Stimulated activated CD4-positive, alpha-beta T cell treated with anti-CD3 and anti-CD28 coated beads, Interleukin-1b, Interleukin-23, amount 100 ng/mL, for 1 hour (primary cell): ENCODE measurements around the gene CCN6.

Experiments used
- DNase-seq, 2 donors: peaks; one replicate each; pipeline ENCODE4 v3.0.0-alpha.2; 2020; ENCODE audit warnings: low read depth in 2 of 2

Gene CCN6

GRCh38 chr6:112114577-112115223 is 60.8 kb downstream of the CCN6 start:
- DNase-seq: no peak

GRCh38 chr6:112116221-112116620 is 62.3 kb downstream of the CCN6 start:
- no peak for DNase-seq

- no peak for DNase-seq
These were observed 63.6 kb downstream of the CCN6 start for GRCh38 chr6:112117554-112117953.

- DNase-seq: no peak
These were observed 64.1 kb downstream of the CCN6 start for GRCh38 chr6:112118034-112118433.
